Fibroblast of villous mesenchyme (primary cell): ENCODE data around the gene ALDH18A1. TPM values are rescaled to one million over a fixed set of nuclear protein-coding genes. Genes with fewer than 3 reads are reported as not detected.
"Not testable (repeated sequence)": the region's sequence is repeated elsewhere in the genome, so short reads cannot be mapped to it uniquely, and the experiment has no call there.

ENCODE experiments used
- DNase-seq: peaks from one replicate; pipeline ENCODE4 v3.0.0-alpha.2; 2010; ENCODE audit warnings: low read depth
- H3K4me3 ChIP-seq: 2 replicates; pipeline ENCODE4 v1.5.1; 2011; ENCODE audit warnings: low read depth, mild to moderate bottlenecking, low read length
- total RNA-seq: library from RNA; depleted of rRNA; stranded (reverse); fragments of >200 nt; gene quantifications from 2 replicates; pipeline ENCODE4 v1.2.3, GENCODE V29; 2012
- TF ChIP-seq, protein P1 (sequence below): IDR thresholded peaks from 2 replicates; pipeline ENCODE4 v1.5.1; 2012; ENCODE audit warnings: low read depth, mild to moderate bottlenecking, low read length; ENCODE audit not compliant: insufficient read depth

ALDH18A1 gene
- total RNA-seq, 1 donor = 154 TPM

DNA sequence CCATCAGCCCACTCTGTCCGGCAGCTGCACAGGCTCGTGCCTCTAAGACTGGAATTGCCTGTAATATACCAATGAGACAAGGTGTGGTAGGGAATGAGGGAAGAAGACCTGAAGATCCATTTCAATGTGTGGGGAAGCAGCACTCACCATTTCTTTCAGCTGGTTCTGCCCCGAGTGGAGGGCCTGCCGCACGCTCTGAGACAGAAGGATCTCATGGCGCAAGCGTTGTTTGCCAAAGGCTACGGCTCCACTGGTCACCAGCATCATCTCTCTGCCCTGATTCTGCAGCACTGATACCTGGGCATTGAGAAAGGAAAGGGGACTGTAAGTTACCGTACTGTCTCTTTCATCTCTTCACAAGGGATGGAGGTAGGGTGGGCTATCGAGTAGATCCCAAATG is 19.4 kb downstream of the ALDH18A1 start:
- DNase-seq = no peak
- no peak overlapping the region for H3K4me3 ChIP-seq
- TF ChIP-seq, protein P1, sequence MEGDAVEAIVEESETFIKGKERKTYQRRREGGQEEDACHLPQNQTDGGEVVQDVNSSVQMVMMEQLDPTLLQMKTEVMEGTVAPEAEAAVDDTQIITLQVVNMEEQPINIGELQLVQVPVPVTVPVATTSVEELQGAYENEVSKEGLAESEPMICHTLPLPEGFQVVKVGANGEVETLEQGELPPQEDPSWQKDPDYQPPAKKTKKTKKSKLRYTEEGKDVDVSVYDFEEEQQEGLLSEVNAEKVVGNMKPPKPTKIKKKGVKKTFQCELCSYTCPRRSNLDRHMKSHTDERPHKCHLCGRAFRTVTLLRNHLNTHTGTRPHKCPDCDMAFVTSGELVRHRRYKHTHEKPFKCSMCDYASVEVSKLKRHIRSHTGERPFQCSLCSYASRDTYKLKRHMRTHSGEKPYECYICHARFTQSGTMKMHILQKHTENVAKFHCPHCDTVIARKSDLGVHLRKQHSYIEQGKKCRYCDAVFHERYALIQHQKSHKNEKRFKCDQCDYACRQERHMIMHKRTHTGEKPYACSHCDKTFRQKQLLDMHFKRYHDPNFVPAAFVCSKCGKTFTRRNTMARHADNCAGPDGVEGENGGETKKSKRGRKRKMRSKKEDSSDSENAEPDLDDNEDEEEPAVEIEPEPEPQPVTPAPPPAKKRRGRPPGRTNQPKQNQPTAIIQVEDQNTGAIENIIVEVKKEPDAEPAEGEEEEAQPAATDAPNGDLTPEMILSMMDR = no peak

DNA sequence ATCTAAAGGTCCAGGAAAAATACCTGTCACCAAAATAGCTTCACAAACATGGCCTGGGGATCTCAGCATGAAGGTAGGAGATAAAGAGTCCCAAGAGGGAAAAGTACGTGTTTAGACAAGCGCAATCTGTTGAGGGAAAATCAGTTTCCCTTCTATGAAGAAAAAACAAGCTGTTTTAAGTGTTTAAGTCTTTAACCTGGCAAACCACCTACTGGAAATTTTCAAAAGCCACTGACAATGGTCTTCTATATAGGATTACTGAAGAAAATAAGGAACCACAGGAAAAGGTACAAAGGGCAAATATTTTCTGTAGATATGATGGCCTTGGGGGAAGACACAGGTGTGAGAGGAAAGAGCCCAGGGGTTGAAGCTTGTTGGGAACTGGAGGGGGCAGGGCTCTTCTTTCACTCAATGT is 21.2 kb downstream of the ALDH18A1 start:
- no peak overlapping the region for H3K4me3 ChIP-seq
- TF ChIP-seq, protein P1 = no peak
- DNase-seq = no peak

DNA sequence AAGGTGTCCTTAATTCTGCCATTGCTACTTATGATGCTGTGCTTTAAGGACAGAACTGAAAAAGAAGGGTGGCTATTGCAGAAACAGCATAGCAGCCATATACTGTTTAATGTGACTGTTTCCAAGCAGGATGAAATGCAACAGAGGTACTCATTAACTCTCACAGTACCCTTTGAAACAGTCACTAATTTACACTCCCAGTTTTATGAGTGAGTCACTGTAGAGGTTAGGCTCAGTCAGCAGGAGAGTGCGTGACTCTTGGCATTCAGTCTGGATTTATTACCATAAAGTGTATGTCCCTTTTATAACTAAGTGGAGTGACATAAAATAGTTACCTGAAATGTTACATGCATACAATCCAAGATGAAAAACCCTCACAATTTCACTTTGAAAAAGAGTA is 27.7 kb downstream of the ALDH18A1 start:
- no peak for DNase-seq
- no peak overlapping the region for H3K4me3 ChIP-seq
- TF ChIP-seq, protein P1 = no peak

DNA sequence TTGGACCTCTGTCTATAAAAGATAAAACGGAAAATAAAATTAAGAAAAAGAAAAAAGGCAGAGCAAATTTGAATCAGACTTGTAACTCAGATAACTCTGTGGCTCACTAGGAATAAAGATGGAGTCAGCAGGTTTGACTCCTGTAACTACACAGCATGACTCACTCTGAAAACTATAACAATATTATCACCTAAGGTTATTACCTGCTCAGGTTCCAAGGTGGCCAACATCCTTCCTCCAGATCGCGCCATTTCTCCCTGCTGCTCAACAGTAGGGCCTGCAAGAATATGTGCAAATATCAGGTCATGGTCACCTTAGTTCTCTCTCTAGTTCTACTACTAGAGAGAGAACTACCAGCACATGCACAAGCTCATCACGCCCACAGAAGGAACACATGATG is 30.0 kb downstream of the ALDH18A1 start:
- H3K4me3 ChIP-seq = no peak overlapping the region
- TF ChIP-seq, protein P1 = no peak
- DNase-seq = no peak

DNA sequence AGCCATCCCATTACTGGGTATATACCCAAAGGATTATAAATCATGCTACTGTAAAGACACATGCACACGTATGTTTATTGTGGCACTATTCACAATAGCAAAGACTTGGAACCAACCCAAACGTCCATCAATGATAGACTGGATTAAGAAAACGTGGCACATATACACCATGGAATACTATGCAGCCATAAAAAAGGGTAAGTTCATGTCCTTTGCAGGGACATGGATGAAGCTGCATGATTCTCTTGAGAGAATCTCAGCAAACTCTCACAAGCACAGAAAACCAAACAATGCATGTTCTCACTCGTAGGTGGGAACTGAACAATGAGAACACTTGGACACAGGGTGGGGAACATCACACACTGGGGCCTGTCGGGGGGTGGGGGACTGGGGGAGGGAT is 36.1 kb downstream of the ALDH18A1 start:
- H3K4me3 ChIP-seq, DNase-seq: not testable (repeated sequence)

DNA sequence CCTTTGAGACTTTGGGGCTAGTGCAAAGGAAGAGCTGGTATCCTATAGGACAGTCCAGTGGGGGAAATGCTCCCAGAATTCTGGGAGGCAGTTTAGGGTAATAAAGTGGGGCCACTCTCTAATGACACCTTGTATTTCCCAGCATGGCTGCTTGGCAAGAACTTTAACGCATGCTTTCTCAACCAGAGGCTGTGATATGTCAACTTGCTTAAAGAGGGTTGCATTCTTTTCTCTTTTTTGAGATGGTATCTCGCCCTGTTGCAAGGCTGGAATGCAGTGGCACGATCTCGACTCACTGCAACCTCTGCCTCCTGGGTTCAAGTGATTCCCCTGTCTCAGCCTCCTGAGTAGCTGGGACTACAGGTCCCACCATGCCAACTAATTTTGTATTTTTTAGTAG is 38.4 kb downstream of the ALDH18A1 start:
- no peak overlapping the region for H3K4me3 ChIP-seq
- TF ChIP-seq, protein P1 = no peak
- no peak for DNase-seq

DNA sequence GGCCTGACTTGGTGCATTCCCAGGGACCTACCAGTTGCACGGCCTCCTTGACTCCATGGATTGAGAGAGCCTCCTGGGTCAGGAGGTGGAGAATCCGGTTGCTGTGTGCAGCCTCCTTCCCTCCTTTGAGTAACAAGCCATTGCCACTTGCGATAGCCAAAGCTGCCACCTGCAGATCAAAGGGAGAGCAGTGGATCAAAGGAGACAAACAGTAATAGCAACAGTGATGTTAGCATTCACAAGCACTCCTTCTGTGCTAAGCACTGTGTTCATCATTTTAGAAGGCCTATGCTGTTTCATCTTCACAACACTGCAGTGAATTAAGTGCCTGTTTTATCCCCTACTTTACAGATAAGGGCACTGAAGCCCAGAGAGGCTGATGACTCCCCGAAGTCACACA is 40.1 kb downstream of the ALDH18A1 start:
- TF ChIP-seq, protein P1 = no peak
- no peak overlapping the region for H3K4me3 ChIP-seq
- no peak for DNase-seq
